ENCODE results near the gene LRRFIP1.

The LRRFIP1 gene

DNA sequence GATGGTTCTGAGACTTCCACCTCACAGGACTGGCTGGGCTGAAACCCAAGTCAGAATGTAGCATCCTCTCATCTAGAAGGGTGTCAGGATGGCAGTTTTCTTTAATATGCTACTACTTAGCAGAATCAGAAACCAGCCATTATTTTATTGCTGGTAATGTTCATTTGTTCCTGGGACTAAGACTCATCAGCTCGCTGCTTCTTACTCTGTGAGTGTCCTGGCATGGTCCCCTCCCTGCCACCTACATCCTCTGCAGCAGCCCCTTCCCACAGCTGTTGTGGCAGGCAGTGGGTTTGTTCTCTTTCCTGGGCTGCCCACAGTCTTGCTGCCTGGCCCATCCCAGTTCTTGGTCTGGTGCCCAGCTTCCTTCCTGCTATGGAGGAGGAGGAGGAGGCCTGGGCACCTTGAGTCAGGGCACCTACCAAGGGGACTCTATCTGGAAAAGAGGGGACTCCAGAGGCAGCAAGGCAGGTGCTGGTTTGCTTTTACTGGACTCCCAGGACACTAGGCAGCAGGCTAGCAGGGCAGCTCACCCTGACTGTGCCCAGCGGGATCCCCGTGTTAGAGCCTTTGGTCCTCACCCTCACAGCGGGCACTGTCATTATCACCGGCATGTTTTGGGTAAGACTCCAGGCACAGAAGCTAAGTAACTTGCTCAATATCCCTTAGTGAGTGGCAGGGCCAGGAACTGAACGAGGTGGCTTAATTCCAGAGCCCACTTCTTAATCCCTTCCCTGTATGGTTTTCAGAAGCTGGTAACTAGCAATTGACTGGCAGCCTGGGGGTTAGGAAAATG, 62.1 kb downstream of the LRRFIP1 start:
- TF ChIP-seq, protein P1, sequence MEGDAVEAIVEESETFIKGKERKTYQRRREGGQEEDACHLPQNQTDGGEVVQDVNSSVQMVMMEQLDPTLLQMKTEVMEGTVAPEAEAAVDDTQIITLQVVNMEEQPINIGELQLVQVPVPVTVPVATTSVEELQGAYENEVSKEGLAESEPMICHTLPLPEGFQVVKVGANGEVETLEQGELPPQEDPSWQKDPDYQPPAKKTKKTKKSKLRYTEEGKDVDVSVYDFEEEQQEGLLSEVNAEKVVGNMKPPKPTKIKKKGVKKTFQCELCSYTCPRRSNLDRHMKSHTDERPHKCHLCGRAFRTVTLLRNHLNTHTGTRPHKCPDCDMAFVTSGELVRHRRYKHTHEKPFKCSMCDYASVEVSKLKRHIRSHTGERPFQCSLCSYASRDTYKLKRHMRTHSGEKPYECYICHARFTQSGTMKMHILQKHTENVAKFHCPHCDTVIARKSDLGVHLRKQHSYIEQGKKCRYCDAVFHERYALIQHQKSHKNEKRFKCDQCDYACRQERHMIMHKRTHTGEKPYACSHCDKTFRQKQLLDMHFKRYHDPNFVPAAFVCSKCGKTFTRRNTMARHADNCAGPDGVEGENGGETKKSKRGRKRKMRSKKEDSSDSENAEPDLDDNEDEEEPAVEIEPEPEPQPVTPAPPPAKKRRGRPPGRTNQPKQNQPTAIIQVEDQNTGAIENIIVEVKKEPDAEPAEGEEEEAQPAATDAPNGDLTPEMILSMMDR (IDR thresholded peaks at IDR 0.05; ENCODE audit: control insufficient read depth, insufficient read depth, low read depth, low read length, missing control alignments), result no peak

DNA sequence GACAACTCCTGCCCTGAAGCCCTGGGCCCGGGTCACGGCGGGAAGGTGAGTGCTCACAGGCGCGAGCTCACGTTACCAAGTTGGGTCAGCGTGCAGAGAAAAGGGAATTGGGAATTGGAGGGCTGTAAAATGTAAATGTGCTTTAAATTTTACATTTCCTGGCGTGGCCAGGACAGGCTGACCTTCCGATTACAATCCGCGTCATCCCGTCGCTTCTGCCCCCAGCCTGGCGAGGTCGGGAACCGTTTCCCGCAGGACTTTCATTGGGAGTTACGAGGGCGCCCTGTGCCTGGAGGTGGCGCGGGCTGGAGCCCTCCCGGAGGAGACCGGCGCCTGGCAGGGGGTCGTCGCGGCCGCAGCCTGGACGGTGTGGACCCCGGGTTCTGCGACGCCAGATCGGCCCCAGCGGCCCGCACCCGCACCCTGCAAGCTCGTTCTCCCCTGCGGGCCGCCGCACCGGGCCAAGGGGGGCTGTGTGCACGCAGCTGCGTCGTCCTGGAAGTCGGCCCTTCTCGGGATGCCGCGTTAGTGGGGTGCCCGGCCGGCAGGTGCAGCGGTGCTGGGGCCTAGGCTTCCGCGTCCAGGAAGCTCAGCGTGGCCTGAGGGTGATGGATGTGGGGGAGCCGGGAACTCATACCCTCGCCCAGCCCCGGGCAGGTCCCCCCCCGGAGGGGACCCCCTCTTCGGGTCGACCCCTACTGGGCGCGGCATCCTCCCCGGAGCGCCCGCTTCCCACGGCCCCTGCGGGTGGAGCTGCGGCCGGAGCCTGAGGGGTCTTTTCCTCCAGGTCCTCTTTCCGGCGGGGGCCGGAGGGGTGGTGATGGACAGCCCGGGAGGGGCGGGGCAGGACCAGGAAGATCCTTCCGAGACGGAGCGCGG, 63.9 kb downstream of the LRRFIP1 start:
- DNase-seq (ENCODE audit: low read depth), result no peak
- TF ChIP-seq, protein P1 (IDR thresholded peaks at IDR 0.05; ENCODE audit: control insufficient read depth, insufficient read depth, low read depth, low read length, missing control alignments), result no peak
- H3K4me3 ChIP-seq (ENCODE audit: control insufficient read depth, low read depth, low read length), result peak overlapping the region; percentile 47

More for the DNA sequence above, 62.1 kb downstream of the LRRFIP1 start:
- H3K4me3 ChIP-seq (ENCODE audit: control insufficient read depth, low read depth, low read length), result no peak overlapping the region
- no peak for DNase-seq (ENCODE audit: low read depth)

DNA sequence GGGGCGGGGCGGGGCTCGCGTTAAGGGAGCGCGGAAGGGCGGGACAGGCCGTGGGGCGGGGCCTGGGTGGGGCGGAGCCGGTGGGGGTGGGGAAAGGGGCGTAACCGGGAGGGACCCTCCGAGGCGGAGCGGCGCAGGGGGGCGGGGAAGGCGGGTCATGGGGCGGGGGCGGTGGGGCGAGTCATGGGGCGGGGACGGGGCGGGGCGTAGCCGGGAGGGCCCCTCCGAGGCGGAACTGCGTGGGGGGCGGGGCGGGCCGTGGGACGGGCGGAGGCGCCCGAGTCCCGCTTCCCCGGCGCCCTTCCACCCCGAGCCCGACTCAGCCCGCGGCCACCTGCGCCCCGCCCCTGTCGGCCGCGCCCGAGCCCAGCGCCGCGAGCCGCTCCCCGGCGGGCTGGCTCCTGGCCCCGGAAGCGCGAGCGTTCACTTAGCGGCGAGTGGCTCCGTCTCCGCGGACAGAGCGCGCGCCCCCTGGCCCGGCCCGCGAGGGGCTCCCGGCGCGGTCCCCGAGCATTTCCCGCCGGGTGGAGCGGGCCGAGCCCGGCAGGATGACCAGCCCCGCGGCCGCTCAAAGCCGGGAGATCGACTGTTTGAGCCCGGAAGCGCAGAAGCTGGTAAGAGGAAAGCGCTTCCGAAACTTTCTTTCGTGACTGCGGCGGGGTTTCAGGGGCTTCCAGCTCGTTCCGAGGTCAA, 64.7 kb downstream of the LRRFIP1 start:
- H3K4me3 ChIP-seq (ENCODE audit: control insufficient read depth, low read depth, low read length), result peak overlapping the region; percentile 82
- TF ChIP-seq, protein P1 (IDR thresholded peaks at IDR 0.05; ENCODE audit: control insufficient read depth, insufficient read depth, low read depth, low read length, missing control alignments), result no peak
- DNase-seq (ENCODE audit: low read depth), result no peak

DNA sequence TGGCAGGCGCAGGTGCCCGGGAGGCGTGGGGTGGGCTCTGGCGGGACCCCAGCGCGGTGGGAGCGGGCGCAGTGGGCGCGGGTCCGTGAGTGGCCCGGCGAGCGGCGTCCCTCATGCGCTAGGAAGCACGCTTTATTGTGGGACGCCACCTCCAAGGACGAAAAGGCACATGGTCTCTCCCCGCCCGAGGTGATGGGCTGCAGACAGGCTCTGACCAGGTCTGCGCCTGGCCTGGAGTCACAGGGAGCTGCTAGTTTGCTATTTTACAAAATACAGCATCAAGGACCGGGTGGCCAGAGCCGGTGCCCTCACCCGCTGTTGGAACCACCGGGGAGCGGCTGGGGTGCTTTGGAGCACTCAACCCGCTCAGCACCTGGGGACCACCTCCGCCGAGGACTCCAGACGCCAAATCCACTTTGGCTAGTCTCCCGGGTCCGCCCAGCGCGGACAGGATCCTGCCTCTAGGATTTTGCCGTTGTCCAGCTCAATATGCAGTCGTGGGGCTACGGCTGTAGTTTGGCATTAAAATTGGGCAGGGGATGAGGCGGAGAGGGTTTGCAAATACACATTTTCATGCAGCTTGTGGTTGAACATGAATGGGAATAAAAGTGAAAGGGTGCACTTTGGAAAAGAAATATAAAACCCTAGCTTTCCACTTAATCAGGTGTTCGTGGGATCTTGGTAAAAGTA, 65.4 kb downstream of the LRRFIP1 start:
- no peak for DNase-seq (ENCODE audit: low read depth)
- peak overlapping the region; percentile 82 for H3K4me3 ChIP-seq (ENCODE audit: control insufficient read depth, low read depth, low read length)
- TF ChIP-seq, protein P1 (IDR thresholded peaks at IDR 0.05; ENCODE audit: control insufficient read depth, insufficient read depth, low read depth, low read length, missing control alignments), result no peak

DNA sequence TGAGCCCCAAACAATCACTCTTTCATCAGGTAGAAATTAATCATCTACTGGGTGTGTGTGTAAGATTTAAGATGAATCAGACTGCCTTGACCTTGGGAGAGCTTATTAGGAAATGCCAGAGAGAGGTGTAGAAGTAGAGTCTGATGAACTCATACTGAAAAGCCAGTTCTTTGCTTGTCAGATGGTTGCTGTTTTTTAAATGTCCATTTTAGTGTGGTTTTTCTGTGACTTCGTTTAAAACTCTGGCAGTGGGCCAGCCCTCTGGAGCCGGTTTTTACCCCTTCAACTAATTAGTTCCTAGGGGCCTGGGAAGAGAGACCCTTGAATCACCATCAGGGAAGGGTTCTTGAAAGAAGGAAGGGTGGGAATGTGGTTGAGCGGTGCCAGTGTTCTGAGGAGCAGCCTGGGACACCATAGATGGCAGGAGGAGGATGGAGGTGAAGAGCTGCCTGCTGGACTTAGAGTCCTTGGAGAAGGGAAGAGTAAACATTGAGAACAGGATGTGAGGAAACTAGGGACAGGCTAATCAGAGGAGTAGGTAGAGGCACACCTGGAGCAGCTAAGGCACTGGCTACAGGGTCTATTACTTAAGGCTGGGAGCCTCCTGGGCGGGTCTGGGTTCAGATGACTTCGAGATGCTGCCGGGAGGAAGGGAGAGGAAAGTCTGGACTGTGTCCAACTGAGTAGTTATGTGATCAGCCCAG, 66.1 kb downstream of the LRRFIP1 start:
- no peak for DNase-seq (ENCODE audit: low read depth)
- TF ChIP-seq, protein P1 (IDR thresholded peaks at IDR 0.05; ENCODE audit: control insufficient read depth, insufficient read depth, low read depth, low read length, missing control alignments), result no peak
- H3K4me3 ChIP-seq (ENCODE audit: control insufficient read depth, low read depth, low read length), result peak overlapping the region; percentile 82
